GM19099 (cell line): Measurements from ENCODE around the gene BPGM.

Source experiments
- POLR2A ChIP-seq: IDR thresholded peaks from 3 replicates; pipeline ENCODE4 v1.6.1; 2011; ENCODE audit warnings: low read depth; ENCODE audit not compliant: insufficient read length; ENCODE audit errors: extremely low read depth

Gene BPGM

GRCh38 chr7:134678115-134678514, 31.5 kb downstream of the BPGM start:
- no peak for TF ChIP-seq POLR2A

DNA sequence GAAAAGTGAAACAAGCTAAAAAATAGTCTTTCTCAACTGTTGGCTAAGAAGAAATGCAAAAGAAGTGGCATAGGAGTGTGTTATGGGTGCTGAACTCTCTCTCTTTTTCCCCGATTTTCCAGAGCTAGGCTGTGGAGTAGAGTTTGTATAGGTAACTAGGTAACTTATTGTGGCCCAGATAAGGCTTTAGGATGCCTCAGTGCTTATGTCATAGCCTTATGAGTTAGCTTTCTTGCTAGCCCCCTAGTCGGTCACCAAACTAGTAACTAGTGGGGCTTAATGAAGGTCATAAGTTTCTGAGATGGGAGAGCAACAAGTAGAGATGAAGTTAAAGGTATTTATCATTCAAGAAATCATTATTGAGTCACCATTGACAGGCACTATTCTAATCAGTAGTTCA, 32.4 kb downstream of the BPGM start:
- no peak for TF ChIP-seq POLR2A

GRCh38 chr7:134684165-134684564, 37.5 kb downstream of the BPGM start:
- no peak for TF ChIP-seq POLR2A

DNA sequence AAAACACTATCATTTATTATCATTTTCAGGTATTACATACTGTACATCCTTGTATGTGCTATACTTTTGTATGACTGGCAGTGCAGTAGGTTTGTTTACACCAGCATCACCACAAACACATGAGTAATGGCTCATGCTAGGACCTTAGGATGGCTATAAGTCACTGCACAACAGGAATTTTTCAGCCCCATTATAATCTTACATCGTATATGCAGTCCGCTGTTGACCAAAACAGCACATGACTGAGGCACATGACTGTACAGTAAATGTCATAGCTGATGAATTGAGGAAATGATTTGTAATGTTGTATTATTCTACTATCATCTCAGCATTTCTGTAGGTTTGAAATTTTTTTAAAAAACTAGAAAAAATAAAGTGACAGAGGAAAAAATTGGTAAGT, 38.6 kb downstream of the BPGM start:
- TF ChIP-seq POLR2A = no peak

GRCh38 chr7:134686786-134687185, 40.1 kb downstream of the BPGM start:
- no peak for TF ChIP-seq POLR2A

DNA sequence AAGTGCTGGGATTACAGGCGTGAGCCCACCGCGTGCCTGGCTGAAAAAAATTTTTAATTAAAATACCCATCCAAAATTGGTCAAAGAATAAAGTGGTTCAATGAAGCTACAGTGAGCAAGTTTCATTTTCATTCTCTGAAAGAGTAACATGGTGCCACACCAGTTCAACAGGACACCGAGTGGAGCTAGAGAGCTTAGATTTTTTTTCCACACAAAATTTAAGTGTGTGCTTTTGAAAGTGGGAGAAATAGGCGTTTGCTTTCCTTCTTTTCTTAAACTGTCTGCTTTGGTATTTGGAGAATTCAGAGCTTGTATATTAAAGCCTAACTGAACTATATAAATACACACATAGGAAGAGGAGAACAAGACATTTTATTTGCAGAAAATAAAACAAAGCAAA, 43.4 kb downstream of the BPGM start:
- TF ChIP-seq POLR2A = no peak

- no peak for TF ChIP-seq POLR2A
Measured at GRCh38 chr7:134690614-134691504, 44.2 kb downstream of the BPGM start.

DNA sequence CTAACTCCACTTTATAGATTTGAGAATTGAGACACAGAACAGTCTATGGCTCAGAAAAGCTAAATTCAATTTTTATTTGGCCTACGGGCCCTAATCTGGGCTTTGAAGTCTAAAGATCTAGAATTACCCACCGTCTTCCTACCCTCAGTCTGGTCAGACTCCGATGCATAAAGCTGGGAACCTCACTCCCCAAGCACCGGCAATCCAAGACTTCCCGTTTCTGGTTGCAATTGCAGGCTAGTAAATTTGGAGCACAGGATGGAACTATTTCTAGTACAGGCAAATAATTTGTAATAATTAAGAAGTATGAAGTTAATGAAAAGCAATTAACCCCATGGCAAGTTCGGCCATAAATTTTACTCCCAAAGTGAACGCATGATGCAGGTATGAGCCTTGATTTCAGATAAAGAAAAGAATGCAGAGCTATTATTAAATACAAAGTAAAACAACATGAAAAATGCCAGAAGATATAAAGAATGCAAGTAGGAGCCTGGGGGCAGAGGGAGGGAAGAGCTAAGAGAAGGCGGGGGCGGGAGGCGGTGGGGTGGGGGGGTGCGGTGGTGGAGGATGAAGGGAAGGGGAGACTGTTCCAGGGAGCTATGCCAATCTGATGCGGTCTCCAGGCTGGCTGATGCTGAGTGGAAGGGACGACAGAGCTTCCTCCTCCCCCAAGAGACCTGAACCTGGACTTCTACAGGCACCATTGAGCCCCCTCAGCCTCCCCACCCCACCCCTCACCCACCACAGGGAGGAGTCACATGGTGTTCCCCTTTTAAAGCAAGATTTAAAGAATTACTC, 45.1 kb downstream of the BPGM start:
- no peak for TF ChIP-seq POLR2A

DNA sequence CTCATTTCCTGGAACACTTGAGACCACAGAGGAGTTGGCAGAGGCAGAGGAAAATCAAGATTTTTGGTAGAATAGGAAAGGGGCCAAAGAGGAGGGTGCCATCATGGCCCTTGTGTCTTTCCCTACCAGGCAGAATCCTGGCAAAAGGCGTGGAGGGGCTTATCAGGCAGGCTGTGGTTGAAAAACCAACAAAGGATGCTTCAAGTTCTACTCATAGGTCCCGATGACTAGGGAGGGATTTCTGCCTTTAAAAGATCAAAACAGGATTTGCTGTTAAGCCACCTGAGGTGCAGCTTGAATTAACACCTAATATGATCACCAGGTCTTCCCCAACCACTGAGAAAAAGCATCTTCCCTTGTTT, 45.7 kb downstream of the BPGM start:
- no peak for TF ChIP-seq POLR2A

DNA sequence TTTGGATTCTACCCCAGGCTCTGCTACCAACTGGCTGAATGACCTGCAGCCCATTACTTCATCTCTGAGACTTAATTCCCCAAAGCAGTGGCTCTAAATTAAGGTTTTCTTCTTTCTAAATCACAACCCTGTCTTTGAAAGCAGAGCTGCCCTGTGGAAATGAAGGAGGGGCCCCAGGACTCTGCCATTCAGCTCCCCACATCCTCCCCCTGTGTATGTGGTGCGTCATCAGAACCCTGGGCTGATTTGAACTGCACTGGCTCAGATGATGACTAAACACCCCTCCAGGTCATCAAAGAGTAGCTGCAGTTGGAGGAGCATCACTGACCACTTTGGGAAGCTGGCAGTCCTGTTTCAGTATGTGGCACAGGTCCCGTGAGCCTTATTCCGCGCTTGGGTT, 46.6 kb downstream of the BPGM start:
- TF ChIP-seq POLR2A = no peak

GRCh38 chr7:134694299-134694698, 47.6 kb downstream of the BPGM start:
- TF ChIP-seq POLR2A = no peak

DNA sequence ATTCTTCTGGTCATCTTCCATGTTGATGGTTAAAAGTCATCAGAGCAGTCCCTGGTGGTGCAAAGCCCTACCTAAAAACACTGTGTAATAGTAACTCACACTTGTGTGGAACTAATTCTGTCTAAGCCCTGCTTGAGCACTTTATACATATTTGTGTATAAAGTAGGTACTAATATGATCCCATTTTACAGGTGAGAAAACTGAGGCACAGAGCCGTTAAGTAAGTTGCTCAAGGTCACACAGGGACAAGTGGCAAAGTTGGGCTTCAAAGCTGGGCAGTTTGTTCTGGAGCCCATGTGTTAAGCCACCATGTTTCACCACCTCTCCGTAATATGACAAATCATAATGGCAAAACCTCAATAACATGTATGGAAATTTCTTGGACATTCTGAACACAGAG, 48.1 kb downstream of the BPGM start:
- TF ChIP-seq POLR2A = no peak

DNA sequence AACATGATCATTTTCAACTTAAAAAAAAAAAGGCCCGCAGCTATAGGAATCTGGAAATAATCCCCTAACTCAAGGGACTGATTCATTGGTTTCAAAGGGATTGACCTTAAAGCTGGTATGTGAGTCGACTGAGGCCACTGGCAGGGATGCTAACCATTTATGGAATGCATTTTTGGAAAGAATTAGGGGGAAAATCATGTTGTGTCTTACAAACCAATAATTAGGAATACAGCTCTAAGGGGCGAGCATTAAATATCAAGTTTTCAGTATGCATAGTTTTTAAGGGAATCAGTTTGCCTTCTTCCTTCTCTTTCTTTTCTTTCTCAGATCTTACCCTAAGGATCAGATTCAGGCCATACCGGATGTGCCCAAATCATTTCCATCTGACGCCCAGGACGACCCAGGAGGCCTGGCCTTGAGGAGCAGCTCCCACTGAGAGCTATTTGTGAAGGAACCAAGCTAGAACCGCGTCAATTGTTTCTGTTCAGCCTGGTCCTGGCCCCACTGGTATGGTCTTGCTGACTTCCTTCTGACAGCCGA, 48.7 kb downstream of the BPGM start:
- TF ChIP-seq POLR2A = no peak

DNA sequence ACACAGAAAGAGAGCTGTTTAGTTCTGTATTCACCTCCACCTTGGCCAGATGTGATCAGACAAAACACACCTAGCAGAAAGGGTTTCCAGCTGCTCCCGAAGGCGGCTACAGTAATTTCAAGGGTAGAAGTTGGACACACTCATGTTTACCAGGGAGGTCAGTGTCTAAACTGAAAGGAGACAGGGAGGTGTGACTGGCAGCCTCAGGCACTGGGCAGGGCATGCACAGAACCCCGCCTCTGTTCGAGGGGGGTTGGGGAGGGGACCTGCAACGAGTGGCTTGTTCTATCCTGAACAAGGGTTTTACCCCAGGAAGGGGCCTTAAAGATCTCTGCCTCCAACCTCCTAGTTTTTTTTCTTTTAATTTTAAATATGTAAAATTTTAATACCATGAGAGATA, 49.6 kb downstream of the BPGM start:
- no peak for TF ChIP-seq POLR2A

GRCh38 chr7:134697205-134697886, 50.7 kb downstream of the BPGM start:
- no peak for TF ChIP-seq POLR2A

DNA sequence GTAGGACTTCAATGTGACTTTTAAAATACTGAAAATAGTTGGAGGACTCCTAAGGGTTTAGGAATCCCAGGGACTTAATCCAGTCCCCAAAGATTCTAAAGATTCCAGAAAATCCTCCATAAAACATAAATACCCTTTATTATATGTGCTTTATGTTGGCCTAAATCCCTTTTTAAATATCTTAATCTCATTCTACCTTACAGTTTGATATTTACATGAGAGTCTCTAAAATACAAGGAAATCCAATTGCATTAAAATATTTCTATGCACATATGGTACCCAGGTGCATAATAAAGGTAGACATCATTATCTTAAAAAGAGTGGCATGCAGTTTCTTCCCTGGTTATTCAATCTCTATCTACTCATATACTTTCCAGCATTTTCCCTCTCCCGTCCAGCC, 51.8 kb downstream of the BPGM start:
- no peak for TF ChIP-seq POLR2A
